Loucy (cell line): Measurements from ENCODE around the gene SPDYC.

ENCODE experiments used
- EZH2phosphoT487 ChIP-seq: fragments of 200-600 bp; IDR thresholded peaks from 2 replicates; pipeline ENCODE4 v1.6.1; 2018; ENCODE audit warnings: antibody characterized with exemption, mild to moderate bottlenecking, moderate library complexity, borderline replicate concordance
- TF ChIP-seq, protein P1 (sequence below): fragments of 200-600 bp; sonication (generic); conservative IDR thresholded peaks from 2 replicates; pipeline ENCODE4 v1.5.1; 2014; ENCODE audit warnings: mild to moderate bottlenecking, antibody characterized with exemption, low read length

DNA sequence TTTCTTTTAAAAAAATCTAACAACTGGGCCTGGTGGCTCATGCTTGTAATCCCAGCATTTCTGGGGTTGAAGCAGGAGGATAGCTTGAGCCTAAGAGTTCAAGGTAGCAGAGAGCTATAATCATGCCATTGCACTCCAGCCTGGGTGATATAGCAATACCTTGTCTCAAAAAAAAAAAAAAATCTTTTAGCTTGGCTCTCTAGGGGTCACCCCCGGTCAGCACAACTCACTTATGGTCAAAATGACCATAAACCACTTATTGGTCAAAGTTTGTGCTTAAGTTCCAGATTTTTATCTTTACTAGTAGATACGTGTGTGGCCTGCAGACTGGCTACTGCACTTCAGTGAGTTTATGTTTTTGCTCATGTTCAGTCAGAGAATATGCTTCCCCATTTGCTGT, 6.3 kb upstream of the SPDYC start:
- TF ChIP-seq, protein P1, sequence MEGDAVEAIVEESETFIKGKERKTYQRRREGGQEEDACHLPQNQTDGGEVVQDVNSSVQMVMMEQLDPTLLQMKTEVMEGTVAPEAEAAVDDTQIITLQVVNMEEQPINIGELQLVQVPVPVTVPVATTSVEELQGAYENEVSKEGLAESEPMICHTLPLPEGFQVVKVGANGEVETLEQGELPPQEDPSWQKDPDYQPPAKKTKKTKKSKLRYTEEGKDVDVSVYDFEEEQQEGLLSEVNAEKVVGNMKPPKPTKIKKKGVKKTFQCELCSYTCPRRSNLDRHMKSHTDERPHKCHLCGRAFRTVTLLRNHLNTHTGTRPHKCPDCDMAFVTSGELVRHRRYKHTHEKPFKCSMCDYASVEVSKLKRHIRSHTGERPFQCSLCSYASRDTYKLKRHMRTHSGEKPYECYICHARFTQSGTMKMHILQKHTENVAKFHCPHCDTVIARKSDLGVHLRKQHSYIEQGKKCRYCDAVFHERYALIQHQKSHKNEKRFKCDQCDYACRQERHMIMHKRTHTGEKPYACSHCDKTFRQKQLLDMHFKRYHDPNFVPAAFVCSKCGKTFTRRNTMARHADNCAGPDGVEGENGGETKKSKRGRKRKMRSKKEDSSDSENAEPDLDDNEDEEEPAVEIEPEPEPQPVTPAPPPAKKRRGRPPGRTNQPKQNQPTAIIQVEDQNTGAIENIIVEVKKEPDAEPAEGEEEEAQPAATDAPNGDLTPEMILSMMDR, result no peak
- TF ChIP-seq EZH2phosphoT487, result no peak
